DND-41 (cell line): ENCODE data around the gene GLI2.

ENCODE experiments used
- ATAC-seq: fragments of 200-7000 bp; cut with Tn5 transposase; 3 replicates; pipeline ENCODE4 v1.9.1; 2021; ENCODE audit warnings: low read depth; ENCODE audit not compliant: insufficient read depth
- DNase-seq: peaks from one replicate; pipeline ENCODE4 v3.0.0-alpha.2; 2020
- H2AFZ ChIP-seq: 2 replicates; pipeline ENCODE4 v1.6.0; 2012; ENCODE audit warnings: low read depth, low read length
- H3K27ac ChIP-seq: 2 replicates; pipeline ENCODE4 v1.5.1; 2012; ENCODE audit warnings: low read length, inconsistent platforms
- H3K27me3 ChIP-seq: fragments of 200-600 bp; sonication (generic); 2 replicates; pipeline ENCODE4 v1.6.0; 2012; ENCODE audit warnings: low read length, mild to moderate bottlenecking, inconsistent platforms; ENCODE audit not compliant: insufficient read depth, poor library complexity
- H3K36me3 ChIP-seq: 2 replicates; pipeline ENCODE4 v1.5.1; 2012; ENCODE audit warnings: low read length, inconsistent platforms; ENCODE audit not compliant: insufficient read depth
- H3K4me1 ChIP-seq: 2 replicates; pipeline ENCODE4 v1.5.1; 2012; ENCODE audit warnings: mild to moderate bottlenecking, low read length; ENCODE audit not compliant: insufficient read depth
- H3K4me2 ChIP-seq: 2 replicates; pipeline ENCODE4 v1.6.0; 2012; ENCODE audit warnings: mild to moderate bottlenecking, moderate library complexity, low read length, inconsistent platforms; ENCODE audit not compliant: insufficient read depth
- H3K4me3 ChIP-seq, 2 experiments: fragments of 200-600 bp in 1 of 2; shearing (Covaris generic) in 1 of 2; 2 replicates each; pipeline ENCODE4 v1.5.1; 2012 to 2016; ENCODE audit warnings: inconsistent platforms in 2 of 2, low read length in 2 of 2, mild to moderate bottlenecking in 2 of 2, low read depth in 1 of 2, moderate library complexity in 1 of 2
- H3K79me2 ChIP-seq: 2 replicates; pipeline ENCODE4 v1.6.0; 2012; ENCODE audit warnings: low read length, inconsistent platforms; ENCODE audit not compliant: insufficient read depth
- H3K9ac ChIP-seq: 2 replicates; pipeline ENCODE4 v1.6.0; 2012; ENCODE audit warnings: low read depth, mild to moderate bottlenecking, inconsistent platforms, low read length, moderate library complexity
- H3K9me3 ChIP-seq: 2 replicates; pipeline ENCODE4 v1.5.1; 2012; ENCODE audit warnings: low read length, moderate library complexity, mild to moderate bottlenecking, inconsistent platforms; ENCODE audit not compliant: insufficient read depth, severe bottlenecking
- H4K20me1 ChIP-seq: 2 replicates; pipeline ENCODE4 v1.6.0; 2012; ENCODE audit warnings: low read length; ENCODE audit not compliant: insufficient read depth
- CTCF ChIP-seq: IDR thresholded peaks from 2 replicates; pipeline ENCODE4 v1.5.1; 2012; ENCODE audit warnings: borderline replicate concordance, low read length, moderate library complexity, mild to moderate bottlenecking; ENCODE audit not compliant: poor library complexity, severe bottlenecking; ENCODE audit errors: extremely low read depth
- EZH2 ChIP-seq: IDR thresholded peaks from 3 replicates; pipeline ENCODE4 v1.6.1; 2012; ENCODE audit warnings: borderline replicate concordance, low read depth, mild to moderate bottlenecking, moderate library complexity, low read length, inconsistent platforms; ENCODE audit not compliant: severe bottlenecking

GLI2 gene

GRCh38 chr2:120767486-120768005 is 31.9 kb downstream of the GLI2 start:
- Histone ChIP-seq H3K36me3 (no peaks in the 10 kb centered on the region), H4K20me1 (no peaks in the 10 kb centered on the region), H3K9me3 (no peaks in the 10 kb centered on the region), H2AFZ (no peak overlapping the region), H3K27ac (no peak overlapping the region), H3K27me3 (peaks cover 4% of the 10 kb centered on the region), H3K79me2 (no peaks in the 10 kb centered on the region), H3K4me3 (no peak overlapping the region), H3K9ac (no peak overlapping the region), H3K4me2 (no peak overlapping the region), H3K4me1 (no peaks in the 10 kb centered on the region)
- TF ChIP-seq CTCF, result no peak
- no peak for TF ChIP-seq EZH2
- ATAC-seq (no peak), DNase-seq (no peak)

GRCh38 chr2:120768112-120769048 is 32.7 kb downstream of the GLI2 start:
- Histone ChIP-seq H4K20me1 (no peaks in the 10 kb centered on the region), H3K4me1 (no peaks in the 10 kb centered on the region), H3K79me2 (no peaks in the 10 kb centered on the region), H3K27ac (no peak overlapping the region), H3K4me3 (no peak overlapping the region), H3K27me3 (peaks cover 4% of the 10 kb centered on the region), H3K9me3 (no peaks in the 10 kb centered on the region), H2AFZ (no peak overlapping the region), H3K4me2 (no peak overlapping the region), H3K36me3 (no peaks in the 10 kb centered on the region), H3K9ac (no peak overlapping the region)
- DNase-seq (no peak), ATAC-seq (no peak)
- no peak for TF ChIP-seq EZH2
- no peak for TF ChIP-seq CTCF

GRCh38 chr2:120769076-120769786 is 33.6 kb downstream of the GLI2 start:
- Histone ChIP-seq H3K4me3 (no peak overlapping the region), H3K27ac (no peak overlapping the region), H3K4me2 (no peak overlapping the region), H2AFZ (no peak overlapping the region), H3K36me3 (no peaks in the 10 kb centered on the region), H3K4me1 (no peaks in the 10 kb centered on the region), H4K20me1 (no peaks in the 10 kb centered on the region), H3K27me3 (peaks cover 4% of the 10 kb centered on the region), H3K9ac (no peak overlapping the region), H3K79me2 (no peaks in the 10 kb centered on the region), H3K9me3 (no peaks in the 10 kb centered on the region)
- TF ChIP-seq CTCF, result no peak
- no peak for TF ChIP-seq EZH2
- ATAC-seq (no peak), DNase-seq (no peak)
